ENCODE measurements around the gene DNAAF3.

DNA sequence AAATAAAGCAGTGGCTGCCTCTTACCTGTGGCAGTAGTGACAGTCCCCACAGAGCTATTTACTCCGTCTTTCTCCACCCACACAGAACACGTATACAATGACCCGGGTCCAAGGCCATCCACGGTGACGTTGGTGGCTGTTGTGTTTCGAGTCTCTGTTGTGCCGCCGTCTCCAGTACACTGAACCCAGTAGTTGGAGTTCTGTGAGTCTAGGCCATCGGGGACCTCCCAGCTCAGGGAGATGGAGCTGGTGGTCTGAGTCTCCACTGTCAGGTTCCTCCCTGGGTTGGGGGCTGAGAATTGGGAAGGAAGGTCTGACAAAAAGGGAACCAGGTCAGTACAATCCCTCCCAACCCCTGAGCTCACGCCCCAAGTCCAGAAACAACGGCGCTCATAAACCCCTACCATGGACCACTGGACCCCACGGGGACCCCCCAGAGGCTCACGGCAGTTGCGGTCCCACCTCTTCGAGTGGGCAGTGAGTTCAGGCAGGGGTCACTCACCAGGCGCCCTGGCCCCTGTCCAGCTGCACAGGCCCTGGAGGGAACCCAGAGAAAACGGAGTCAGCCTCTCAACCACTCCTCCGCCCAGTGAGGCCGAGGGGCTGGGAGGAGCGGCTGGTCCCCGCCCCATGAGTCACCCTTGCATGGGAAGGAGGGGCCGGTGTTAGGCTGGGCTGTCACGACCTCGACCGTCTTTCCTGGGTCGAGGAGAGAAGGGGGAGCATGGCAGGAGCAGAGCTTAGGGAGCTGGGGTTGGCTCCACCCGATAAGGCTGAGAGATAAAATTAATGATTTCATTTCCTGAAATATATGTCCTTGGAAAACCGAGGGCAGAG, 40.5 kb upstream of the DNAAF3 start:
- TF ChIP-seq POLR2A (IDR thresholded peaks at IDR 0.05; ENCODE audit: low read length): peak; percentile 27
- no peak for TF ChIP-seq GATA1 (IDR thresholded peaks at IDR 0.05; ENCODE audit: low read depth, low read length)

All from erythroblast (primary cell).